SK-N-SH (cell line): ENCODE measurements around the gene PNP. TPM values are rescaled to one million over a fixed set of nuclear protein-coding genes. Genes with fewer than 3 reads are reported as not detected.
"Not testable (repeated sequence)": the region's sequence is repeated elsewhere in the genome, so short reads cannot be mapped to it uniquely, and the experiment has no call there.

ENCODE experiments used
- CTCF ChIA-PET: fragments of 300-600, 350-600 bp; formaldehyde crosslinking; extraction: SDS; loops from one replicate; lab custom pipeline; 2021; lab: Yijun Ruan, JAX
- POLR2A ChIA-PET: fragments of 350-600 bp; sonication (Branson Sonifier 250); formaldehyde crosslinking; extraction: SDS; loops from one replicate; lab custom pipeline; 2020; ENCODE audit warnings: antibody characterized with exemption, inconsistent platforms; lab: Yijun Ruan, JAX
- DNase-seq: peaks from one replicate; pipeline ENCODE4 v3.0.0; 2012
- H2AFZ ChIP-seq: fragments of 200-600 bp; sonication (generic); 2 replicates; pipeline ENCODE4 v1.8.1; 2016; ENCODE audit warnings: antibody characterized with exemption, mild to moderate bottlenecking, low read depth
- H3F3A ChIP-seq: fragments of 200-600 bp; sonication (generic); replicated peaks from 2 replicates; pipeline ENCODE3; 2016; ENCODE audit warnings: antibody characterized with exemption, mild to moderate bottlenecking; ENCODE audit not compliant: insufficient read depth
- H3K27ac ChIP-seq, 2 experiments: fragments of 200-500 bp in 1 of 2; fragments of 200-600 bp in 1 of 2; sonication (Bioruptor generic) in 1 of 2; sonication (generic), shearing (Covaris generic) in 1 of 2; 2 replicates each; pipeline versions ENCODE4 v1.5.1 to v1.6.1; 2014 to 2016; ENCODE audit warnings: low read depth in 2 of 2, inconsistent platforms in 1 of 2, low read length in 1 of 2, mild to moderate bottlenecking in 1 of 2, mixed read lengths in 1 of 2
- H3K27me3 ChIP-seq: fragments of 200-600 bp; sonication (generic), shearing (Covaris generic); 2 replicates; pipeline ENCODE4 v1.6.1; 2016; ENCODE audit warnings: mixed run types; ENCODE audit not compliant: insufficient read depth
- H3K36me3 ChIP-seq, 2 experiments: fragments of 200-500 bp in 1 of 2; fragments of 200-600 bp in 1 of 2; sonication (Bioruptor generic) in 1 of 2; sonication (generic) in 1 of 2; replicated peaks in 1 of 2; 2 replicates each; pipeline versions ENCODE3 to v1.5.1; 2014 to 2016; ENCODE audit warnings: low read length in 1 of 2, mild to moderate bottlenecking in 1 of 2; ENCODE audit not compliant: insufficient read depth in 2 of 2, control insufficient read depth in 1 of 2
- H3K4me1 ChIP-seq, 2 experiments: fragments of 200-500 bp in 1 of 2; fragments of 200-600 bp in 1 of 2; sonication (Bioruptor generic) in 1 of 2; sonication (generic), shearing (Covaris generic) in 1 of 2; 2 replicates each; pipeline versions ENCODE4 v1.5.1 to v1.6.1; 2014 to 2016; ENCODE audit warnings: low read depth in 1 of 2, low read length in 1 of 2, mixed run types in 1 of 2; ENCODE audit not compliant: insufficient read depth in 2 of 2, control insufficient read depth in 1 of 2
- H3K4me2 ChIP-seq: fragments of 200-600 bp; sonication (generic), shearing (Covaris generic); 2 replicates; pipeline ENCODE4 v1.6.1; 2017; ENCODE audit warnings: mixed run types
- H3K4me3 ChIP-seq, 2 experiments: fragments of 200-500 bp in 1 of 2; fragments of 200-600 bp in 1 of 2; sonication (Bioruptor generic) in 1 of 2; sonication (generic), shearing (Covaris generic) in 1 of 2; 2 replicates each; pipeline versions ENCODE4 v1.5.1 to v1.8.1; 2014 to 2016; ENCODE audit warnings: low read depth in 2 of 2, inconsistent platforms in 1 of 2, low read length in 1 of 2, mild to moderate bottlenecking in 1 of 2, mixed read lengths in 1 of 2, moderate library complexity in 1 of 2
- H3K79me2 ChIP-seq: fragments of 200-600 bp; sonication (generic); 2 replicates; pipeline ENCODE4 v1.8.1; 2017; ENCODE audit warnings: mild to moderate bottlenecking; ENCODE audit not compliant: insufficient read depth
- H3K9ac ChIP-seq: fragments of 200-600 bp; sonication (generic); 2 replicates; pipeline ENCODE4 v1.6.1; 2017; ENCODE audit warnings: mixed run types
- H3K9me2 ChIP-seq: fragments of 200-600 bp; sonication (generic); 2 replicates; pipeline ENCODE4 v1.6.1; 2017; ENCODE audit warnings: mixed run types
- H3K9me3 ChIP-seq: fragments of 200-600 bp; sonication (generic); 2 replicates; pipeline ENCODE4 v1.6.1; 2017; ENCODE audit warnings: mixed run types, mild to moderate bottlenecking, moderate library complexity
- H4K20me1 ChIP-seq: fragments of 200-600 bp; sonication (generic); 2 replicates; pipeline ENCODE4 v1.6.1; 2017; ENCODE audit warnings: mild to moderate bottlenecking, mixed run types; ENCODE audit not compliant: insufficient read depth
- CHD2 ChIP-seq: fragments of 150-350 bp; IDR thresholded peaks from 2 replicates; pipeline ENCODE4 v1.6.1; 2018; ENCODE audit warnings: low read length; ENCODE audit not compliant: partially characterized antibody
- ELF1 ChIP-seq: IDR thresholded peaks from 2 replicates; pipeline ENCODE4 v1.4.0; 2012
- EZH2phosphoT487 ChIP-seq: fragments of 200-600 bp; sonication (generic); IDR thresholded peaks from 2 replicates; pipeline ENCODE4 v1.6.1; 2017; ENCODE audit warnings: low read depth, mixed run types, mild to moderate bottlenecking, antibody characterized with exemption, moderate library complexity, borderline replicate concordance
- FOSL2 ChIP-seq: IDR thresholded peaks from 2 replicates; pipeline ENCODE4 v1.4.0; 2012; ENCODE audit warnings: low read depth, mild to moderate bottlenecking, moderate library complexity, borderline replicate concordance
- FOXM1 ChIP-seq: IDR thresholded peaks from 2 replicates; pipeline ENCODE4 v1.4.0; 2012; ENCODE audit warnings: low read depth, mild to moderate bottlenecking
- GABPA ChIP-seq: IDR thresholded peaks from 2 replicates; pipeline ENCODE4 v1.4.0; 2012; ENCODE audit warnings: low read depth, mild to moderate bottlenecking
- RAD21 ChIP-seq: IDR thresholded peaks from 2 replicates; pipeline ENCODE4 v1.6.1; 2012; ENCODE audit warnings: mild to moderate bottlenecking, low read length
- WGBS: methylation state at CpG from one replicate; pipeline ENCODE4 v1.1.6; 2017; ENCODE audit warnings: low lambda C conversion rate; 5-methylcytosine and 5-hydroxymethylcytosine counted together
- polyA plus RNA-seq, 3 experiments: library from polyadenylated mRNA; depleted of rRNA; stranded (reverse); fragments of >200 nt; gene quantifications; 2 replicates each; pipeline ENCODE4 v1.2.3, GENCODE V29; 2012
- TF ChIP-seq, protein P1 (sequence below): IDR thresholded peaks from 2 replicates; pipeline ENCODE4 v1.4.0; 2012; ENCODE audit warnings: low read depth, borderline replicate concordance
- TF ChIP-seq, protein P2 (sequence below): IDR thresholded peaks from 2 replicates; pipeline ENCODE4 v1.4.0; 2012; ENCODE audit warnings: low read depth, borderline replicate concordance
- TF ChIP-seq, protein P3 (sequence below): IDR thresholded peaks from 2 replicates; pipeline ENCODE4 v1.6.1; 2012; ENCODE audit warnings: mild to moderate bottlenecking, low read depth, low read length, moderate library complexity

PNP gene
- polyA plus RNA-seq, 1 of the 3 experiments (the other 2 are of a cell fraction), result 29.8 TPM

DNA sequence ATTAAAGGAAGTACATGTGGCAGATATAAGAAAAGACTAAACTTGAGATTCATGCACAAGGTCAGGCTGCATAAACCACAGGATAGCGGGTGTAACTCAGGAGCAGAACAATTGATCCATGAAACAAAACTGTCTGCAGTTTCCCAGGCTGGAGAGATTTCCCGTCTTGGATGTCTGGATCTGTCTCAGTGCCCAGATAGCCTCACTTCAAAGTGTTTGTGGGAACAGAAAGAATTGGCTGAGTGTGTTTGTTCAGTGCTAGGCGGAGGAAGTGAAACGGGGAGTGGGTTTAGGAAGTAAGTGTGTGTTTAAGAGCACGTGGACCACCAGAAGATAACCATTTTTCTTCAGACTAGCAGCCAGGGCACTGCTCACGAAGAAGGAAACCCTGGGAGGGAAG, 34.7 kb downstream of the PNP start:
- H3K4me1 ChIP-seq, result no peaks in the 10 kb centered on the region
- peaks cover 7% of the 10 kb centered on the region; the same call in 1 of the 2 replicates for H3K27me3 ChIP-seq
- CTCF ChIA-PET, result no interaction called here
- no peak overlapping the region for H3K4me2 ChIP-seq
- no peaks in the 10 kb centered on the region for H3K79me2 ChIP-seq
- H3K4me3 ChIP-seq, result no peak overlapping the region
- H3K9me3 ChIP-seq, result no peaks in the 10 kb centered on the region
- H2AFZ ChIP-seq, result no peak overlapping the region
- TF ChIP-seq, protein P1, sequence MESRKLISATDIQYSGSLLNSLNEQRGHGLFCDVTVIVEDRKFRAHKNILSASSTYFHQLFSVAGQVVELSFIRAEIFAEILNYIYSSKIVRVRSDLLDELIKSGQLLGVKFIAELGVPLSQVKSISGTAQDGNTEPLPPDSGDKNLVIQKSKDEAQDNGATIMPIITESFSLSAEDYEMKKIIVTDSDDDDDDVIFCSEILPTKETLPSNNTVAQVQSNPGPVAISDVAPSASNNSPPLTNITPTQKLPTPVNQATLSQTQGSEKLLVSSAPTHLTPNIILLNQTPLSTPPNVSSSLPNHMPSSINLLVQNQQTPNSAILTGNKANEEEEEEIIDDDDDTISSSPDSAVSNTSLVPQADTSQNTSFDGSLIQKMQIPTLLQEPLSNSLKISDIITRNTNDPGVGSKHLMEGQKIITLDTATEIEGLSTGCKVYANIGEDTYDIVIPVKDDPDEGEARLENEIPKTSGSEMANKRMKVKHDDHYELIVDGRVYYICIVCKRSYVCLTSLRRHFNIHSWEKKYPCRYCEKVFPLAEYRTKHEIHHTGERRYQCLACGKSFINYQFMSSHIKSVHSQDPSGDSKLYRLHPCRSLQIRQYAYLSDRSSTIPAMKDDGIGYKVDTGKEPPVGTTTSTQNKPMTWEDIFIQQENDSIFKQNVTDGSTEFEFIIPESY, result no peak
- no peak for TF ChIP-seq FOXM1
- no peak for TF ChIP-seq ELF1
- TF ChIP-seq FOSL2, result no peak
- no peak for TF ChIP-seq CHD2
- no peak for TF ChIP-seq GABPA
- no peak for TF ChIP-seq RAD21
- TF ChIP-seq, protein P2, sequence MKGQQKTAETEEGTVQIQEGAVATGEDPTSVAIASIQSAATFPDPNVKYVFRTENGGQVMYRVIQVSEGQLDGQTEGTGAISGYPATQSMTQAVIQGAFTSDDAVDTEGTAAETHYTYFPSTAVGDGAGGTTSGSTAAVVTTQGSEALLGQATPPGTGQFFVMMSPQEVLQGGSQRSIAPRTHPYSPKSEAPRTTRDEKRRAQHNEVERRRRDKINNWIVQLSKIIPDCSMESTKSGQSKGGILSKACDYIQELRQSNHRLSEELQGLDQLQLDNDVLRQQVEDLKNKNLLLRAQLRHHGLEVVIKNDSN, result no peak
- TF ChIP-seq EZH2phosphoT487, result no peak
- TF ChIP-seq, protein P3, sequence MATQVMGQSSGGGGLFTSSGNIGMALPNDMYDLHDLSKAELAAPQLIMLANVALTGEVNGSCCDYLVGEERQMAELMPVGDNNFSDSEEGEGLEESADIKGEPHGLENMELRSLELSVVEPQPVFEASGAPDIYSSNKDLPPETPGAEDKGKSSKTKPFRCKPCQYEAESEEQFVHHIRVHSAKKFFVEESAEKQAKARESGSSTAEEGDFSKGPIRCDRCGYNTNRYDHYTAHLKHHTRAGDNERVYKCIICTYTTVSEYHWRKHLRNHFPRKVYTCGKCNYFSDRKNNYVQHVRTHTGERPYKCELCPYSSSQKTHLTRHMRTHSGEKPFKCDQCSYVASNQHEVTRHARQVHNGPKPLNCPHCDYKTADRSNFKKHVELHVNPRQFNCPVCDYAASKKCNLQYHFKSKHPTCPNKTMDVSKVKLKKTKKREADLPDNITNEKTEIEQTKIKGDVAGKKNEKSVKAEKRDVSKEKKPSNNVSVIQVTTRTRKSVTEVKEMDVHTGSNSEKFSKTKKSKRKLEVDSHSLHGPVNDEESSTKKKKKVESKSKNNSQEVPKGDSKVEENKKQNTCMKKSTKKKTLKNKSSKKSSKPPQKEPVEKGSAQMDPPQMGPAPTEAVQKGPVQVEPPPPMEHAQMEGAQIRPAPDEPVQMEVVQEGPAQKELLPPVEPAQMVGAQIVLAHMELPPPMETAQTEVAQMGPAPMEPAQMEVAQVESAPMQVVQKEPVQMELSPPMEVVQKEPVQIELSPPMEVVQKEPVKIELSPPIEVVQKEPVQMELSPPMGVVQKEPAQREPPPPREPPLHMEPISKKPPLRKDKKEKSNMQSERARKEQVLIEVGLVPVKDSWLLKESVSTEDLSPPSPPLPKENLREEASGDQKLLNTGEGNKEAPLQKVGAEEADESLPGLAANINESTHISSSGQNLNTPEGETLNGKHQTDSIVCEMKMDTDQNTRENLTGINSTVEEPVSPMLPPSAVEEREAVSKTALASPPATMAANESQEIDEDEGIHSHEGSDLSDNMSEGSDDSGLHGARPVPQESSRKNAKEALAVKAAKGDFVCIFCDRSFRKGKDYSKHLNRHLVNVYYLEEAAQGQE, result no peak
- no peak overlapping the region for H3K27ac ChIP-seq
- no peaks in the 10 kb centered on the region for H3K36me3 ChIP-seq
- H3K9me2 ChIP-seq, result no peaks in the 10 kb centered on the region
- 10% methylated on average over 6 of the region's 6 CpGs for WGBS
- peaks cover 3% of the 10 kb centered on the region for H3F3A ChIP-seq
- DNase-seq, result no peak
- H4K20me1 ChIP-seq, result no peaks in the 10 kb centered on the region
- POLR2A ChIA-PET, result no interaction called here
- no peak overlapping the region for H3K9ac ChIP-seq

DNA sequence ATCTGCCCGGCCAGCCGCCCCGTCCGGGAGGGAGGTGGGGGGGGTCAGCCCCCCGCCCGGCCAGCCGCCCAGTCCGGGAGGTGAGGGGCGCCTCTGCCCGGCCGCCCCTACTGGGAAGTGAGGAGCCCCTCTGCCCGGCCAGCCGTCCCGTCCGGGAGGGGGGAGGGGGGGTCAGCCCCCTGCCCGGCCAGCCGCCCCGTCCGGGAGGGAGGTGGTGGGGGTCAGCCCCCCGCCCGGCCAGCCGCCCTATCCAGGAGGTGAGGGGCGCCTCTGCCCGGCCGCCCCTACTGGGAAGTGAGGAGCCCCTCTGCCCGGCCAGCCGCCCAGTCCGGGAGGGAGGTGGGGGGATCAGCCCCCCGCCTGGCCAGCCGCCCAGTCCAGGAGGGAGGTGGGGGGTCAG, 37.1 kb downstream of the PNP start:
- H3K9me3 ChIP-seq, POLR2A ChIA-PET, CTCF ChIA-PET, H3F3A ChIP-seq, DNase-seq, H3K79me2 ChIP-seq, H4K20me1 ChIP-seq, H3K36me3 ChIP-seq, H2AFZ ChIP-seq, H3K27ac ChIP-seq, H3K9me2 ChIP-seq, H3K4me2 ChIP-seq, H3K4me3 ChIP-seq, H3K9ac ChIP-seq, H3K4me1 ChIP-seq: not testable (repeated sequence)
- peaks cover 20% of the 10 kb centered on the region; the same call in 1 of the 2 replicates for H3K27me3 ChIP-seq
- WGBS, result no CpG with 5 or more reads among the region's 30 CpGs

DNA sequence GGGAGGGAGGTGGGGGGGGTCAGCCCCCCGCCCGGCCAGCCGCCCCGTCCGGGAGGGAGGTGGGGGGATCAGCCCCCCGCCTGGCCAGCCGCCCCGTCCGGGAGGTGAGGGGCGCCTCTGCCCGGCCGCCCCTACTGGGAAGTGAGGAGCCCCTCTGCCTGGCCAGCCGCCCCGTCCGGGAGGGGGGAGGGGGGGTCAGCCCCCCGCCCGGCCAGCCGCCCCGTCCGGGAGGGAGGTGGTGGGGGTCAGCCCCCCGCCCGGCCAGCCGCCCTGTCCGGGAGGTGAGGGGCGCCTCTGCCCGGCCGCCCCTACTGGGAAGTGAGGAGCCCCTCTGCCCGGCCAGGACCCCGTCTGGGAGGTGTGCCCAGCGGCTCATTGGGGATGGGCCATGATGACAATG, 37.5 kb downstream of the PNP start:
- H3K27me3 ChIP-seq, result peaks cover 20% of the 10 kb centered on the region; the same call in 1 of the 2 replicates
- H3K4me3 ChIP-seq, H3K9me3 ChIP-seq, CTCF ChIA-PET, H3K36me3 ChIP-seq, H3F3A ChIP-seq, H3K9me2 ChIP-seq, H3K9ac ChIP-seq, H2AFZ ChIP-seq, H3K4me2 ChIP-seq, H4K20me1 ChIP-seq, DNase-seq, POLR2A ChIA-PET, H3K27ac ChIP-seq, H3K4me1 ChIP-seq, H3K79me2 ChIP-seq: not testable (repeated sequence)
- no CpG with 5 or more reads among the region's 30 CpGs for WGBS

DNA sequence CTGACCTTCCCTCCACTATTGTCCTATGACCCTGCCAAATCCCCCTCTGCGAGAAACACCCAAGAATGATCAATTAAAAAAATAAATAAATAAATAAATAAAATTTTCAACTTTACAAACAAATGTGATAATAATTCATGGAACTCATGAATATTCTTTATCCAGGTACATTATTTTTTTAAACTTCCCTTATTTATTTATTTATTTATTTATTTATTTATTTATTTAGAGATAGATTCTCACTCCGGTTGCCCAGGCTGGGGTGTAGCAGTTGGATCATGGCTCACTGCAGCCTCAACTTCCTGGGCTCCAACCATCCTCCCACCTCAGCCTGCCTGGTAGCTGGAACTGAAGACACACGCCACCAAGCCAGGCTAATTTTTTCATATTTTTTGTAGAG, 38.3 kb downstream of the PNP start:
- CTCF ChIA-PET, H3F3A ChIP-seq, H3K4me3 ChIP-seq, H2AFZ ChIP-seq, DNase-seq, H3K4me2 ChIP-seq, H3K79me2 ChIP-seq, H3K36me3 ChIP-seq, H3K9ac ChIP-seq, POLR2A ChIA-PET, H3K9me2 ChIP-seq, H3K27ac ChIP-seq, H3K9me3 ChIP-seq, H3K4me1 ChIP-seq, H4K20me1 ChIP-seq: not testable (repeated sequence)
- 27% methylated on average over 3 of the region's 3 CpGs for WGBS
- H3K27me3 ChIP-seq, result peaks cover 24% of the 10 kb centered on the region; the same call in 1 of the 2 replicates
